ENCODE data around the gene TRIML1.

TRIML1 gene

GRCh38 chr4:188139141-188139540, at the start of gene TRIML1:
Gene TRIML1 (plus strand): TSS chr4:188139441. CDS start chr4:188139559, 118 bp downstream.
- no peak for DNase-seq

- DNase-seq: no peak
These were observed 46.4 kb upstream of the TRIML1 start for GRCh38 chr4:188092824-188093223.

GRCh38 chr4:188106454-188106853, 32.8 kb upstream of the TRIML1 start:
- DNase-seq: no peak

GRCh38 chr4:188107931-188108843, 31.1 kb upstream of the TRIML1 start:
- DNase-seq: no peak

- DNase-seq: no peak
These were observed 30.0 kb upstream of the TRIML1 start, which contains the start of gene TRIML2 for GRCh38 chr4:188109157-188109755. Gene TRIML2 (minus strand): TSS chr4:188109603. CDS start chr4:188105368, 4,235 bp downstream.

- no peak for DNase-seq
These were observed 29.2 kb upstream of the TRIML1 start for GRCh38 chr4:188110036-188110435.

- no peak for DNase-seq
These were observed 28.3 kb upstream of the TRIML1 start for GRCh38 chr4:188110741-188111471.

- DNase-seq: no peak
These were observed 27.3 kb upstream of the TRIML1 start for GRCh38 chr4:188111955-188112354.

- DNase-seq: no peak
These were observed 26.1 kb upstream of the TRIML1 start for GRCh38 chr4:188113156-188113555.

- DNase-seq: no peak
These were observed 21.5 kb upstream of the TRIML1 start for GRCh38 chr4:188117631-188118324.

- no peak for DNase-seq
These were observed 17.7 kb upstream of the TRIML1 start for GRCh38 chr4:188121530-188121929.

GRCh38 chr4:188127214-188127874, 11.9 kb upstream of the TRIML1 start:
- no peak for DNase-seq

- no peak for DNase-seq
These were observed 8.9 kb upstream of the TRIML1 start for GRCh38 chr4:188130355-188130754.

GRCh38 chr4:188132232-188132631, 7.0 kb upstream of the TRIML1 start:
- no peak for DNase-seq

- DNase-seq: no peak
These were observed 1.0 kb upstream of the TRIML1 start for GRCh38 chr4:188138227-188138626.

GRCh38 chr4:188139671-188140070, 430 bp downstream of the TRIML1 start:
- DNase-seq: no peak

GRCh38 chr4:188143731-188144130, 4.5 kb downstream of the TRIML1 start:
- no peak for DNase-seq

- DNase-seq: no peak
These were observed 6.4 kb downstream of the TRIML1 start for GRCh38 chr4:188145601-188146000.

GRCh38 chr4:188146618-188147017, 7.4 kb downstream of the TRIML1 start:
- no peak for DNase-seq

GRCh38 chr4:188147176-188147575, 7.9 kb downstream of the TRIML1 start:
- DNase-seq: no peak

- DNase-seq: no peak
These were observed 8.5 kb downstream of the TRIML1 start for GRCh38 chr4:188147776-188148175.

Measured in NCI-H1105 (cell line).